PC-9 (cell line): ENCODE measurements around the gene LIMS2.

ENCODE experiments used
- CTCF ChIP-seq: fragments of 200-600 bp; sonication (generic); conservative IDR thresholded peaks from 2 replicates; pipeline ENCODE4 v1.6.1; 2017; ENCODE audit warnings: mixed run types, antibody characterized with exemption, mild to moderate bottlenecking, moderate library complexity
- EZH2 ChIP-seq: fragments of 200-600 bp; sonication (generic); IDR thresholded peaks from 2 replicates; pipeline ENCODE4 v1.8.0; 2017; ENCODE audit warnings: antibody characterized with exemption, low read depth

DNA sequence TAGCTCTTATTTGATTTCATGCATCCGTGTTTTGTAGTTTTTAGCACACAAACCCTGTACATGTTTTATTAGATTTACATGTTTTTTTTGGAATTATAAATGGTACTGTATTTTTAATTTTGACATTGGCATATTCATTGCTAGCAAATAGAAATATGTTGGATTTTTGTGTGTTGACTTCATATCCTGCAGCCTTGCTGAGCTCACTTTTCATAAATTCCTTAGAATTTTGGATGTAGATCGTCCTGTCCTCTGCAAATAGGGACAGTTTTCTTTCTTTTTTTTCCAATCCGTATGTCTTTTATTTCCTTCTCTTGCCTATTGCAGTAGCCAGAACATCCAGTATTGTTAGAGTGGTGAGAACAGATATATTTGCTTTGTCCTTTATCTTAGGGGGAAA lies 76.1 kb downstream of the LIMS2 start:
- no peak for TF ChIP-seq CTCF
- TF ChIP-seq EZH2 = no peak
